Measurements from ENCODE around the gene CCDC60.

The CCDC60 gene

DNA sequence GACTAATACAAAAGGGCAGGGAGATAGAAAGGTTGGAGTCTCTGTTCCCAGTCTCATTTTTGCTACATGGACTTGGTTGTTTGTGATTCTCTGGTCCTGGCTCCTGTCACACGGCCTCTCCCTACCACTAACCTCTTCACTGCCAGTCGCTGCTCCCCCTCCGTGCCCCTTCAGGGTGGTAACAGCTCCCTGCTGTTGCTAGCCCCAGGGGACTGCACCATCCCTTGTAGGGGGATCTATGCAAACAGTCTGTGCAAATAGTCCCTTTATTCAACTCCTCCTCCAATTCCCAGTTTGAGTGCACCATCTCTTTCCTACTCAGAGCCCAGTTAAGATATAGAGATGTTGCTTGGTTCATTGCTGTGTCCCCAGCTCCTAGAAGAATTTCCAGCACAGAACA lies 51.1 kb downstream of the CCDC60 start:
- no peak for DNase-seq (ENCODE audit: low spot score)
- TF ChIP-seq, protein P1, sequence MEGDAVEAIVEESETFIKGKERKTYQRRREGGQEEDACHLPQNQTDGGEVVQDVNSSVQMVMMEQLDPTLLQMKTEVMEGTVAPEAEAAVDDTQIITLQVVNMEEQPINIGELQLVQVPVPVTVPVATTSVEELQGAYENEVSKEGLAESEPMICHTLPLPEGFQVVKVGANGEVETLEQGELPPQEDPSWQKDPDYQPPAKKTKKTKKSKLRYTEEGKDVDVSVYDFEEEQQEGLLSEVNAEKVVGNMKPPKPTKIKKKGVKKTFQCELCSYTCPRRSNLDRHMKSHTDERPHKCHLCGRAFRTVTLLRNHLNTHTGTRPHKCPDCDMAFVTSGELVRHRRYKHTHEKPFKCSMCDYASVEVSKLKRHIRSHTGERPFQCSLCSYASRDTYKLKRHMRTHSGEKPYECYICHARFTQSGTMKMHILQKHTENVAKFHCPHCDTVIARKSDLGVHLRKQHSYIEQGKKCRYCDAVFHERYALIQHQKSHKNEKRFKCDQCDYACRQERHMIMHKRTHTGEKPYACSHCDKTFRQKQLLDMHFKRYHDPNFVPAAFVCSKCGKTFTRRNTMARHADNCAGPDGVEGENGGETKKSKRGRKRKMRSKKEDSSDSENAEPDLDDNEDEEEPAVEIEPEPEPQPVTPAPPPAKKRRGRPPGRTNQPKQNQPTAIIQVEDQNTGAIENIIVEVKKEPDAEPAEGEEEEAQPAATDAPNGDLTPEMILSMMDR (IDR thresholded peaks at IDR 0.05; ENCODE audit: borderline replicate concordance, control extremely low read depth, extremely low read depth, insufficient read depth, missing control alignments) = no peak
- in situ Hi-C loops (cut with MboI; ENCODE audit: low sequenced_read_pairs, unreplicated experiment) = no loop called here

DNA sequence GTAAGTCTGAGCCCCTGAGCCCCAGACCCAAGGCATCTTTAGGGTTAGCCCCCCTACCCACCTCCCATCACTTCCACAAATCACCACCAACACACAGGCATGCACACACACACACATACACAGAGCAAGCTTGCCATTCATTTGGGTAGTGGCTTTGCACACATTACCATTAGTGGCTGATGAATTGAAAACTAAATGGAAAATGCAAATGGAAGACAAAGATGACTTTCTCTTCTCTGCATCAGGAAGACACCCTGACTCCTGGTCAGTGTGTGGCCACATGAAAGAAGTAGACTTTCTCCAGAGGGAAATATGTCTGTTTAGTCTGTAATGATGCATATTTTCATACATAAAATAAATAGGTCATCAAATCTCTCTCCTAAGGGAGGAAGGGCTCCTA lies 55.2 kb downstream of the CCDC60 start:
- TF ChIP-seq, protein P1 (IDR thresholded peaks at IDR 0.05; ENCODE audit: borderline replicate concordance, control extremely low read depth, extremely low read depth, insufficient read depth, missing control alignments) = no peak
- in situ Hi-C loops (cut with MboI; ENCODE audit: low sequenced_read_pairs, unreplicated experiment) = no loop called here
- DNase-seq (ENCODE audit: low spot score) = no peak

DNA sequence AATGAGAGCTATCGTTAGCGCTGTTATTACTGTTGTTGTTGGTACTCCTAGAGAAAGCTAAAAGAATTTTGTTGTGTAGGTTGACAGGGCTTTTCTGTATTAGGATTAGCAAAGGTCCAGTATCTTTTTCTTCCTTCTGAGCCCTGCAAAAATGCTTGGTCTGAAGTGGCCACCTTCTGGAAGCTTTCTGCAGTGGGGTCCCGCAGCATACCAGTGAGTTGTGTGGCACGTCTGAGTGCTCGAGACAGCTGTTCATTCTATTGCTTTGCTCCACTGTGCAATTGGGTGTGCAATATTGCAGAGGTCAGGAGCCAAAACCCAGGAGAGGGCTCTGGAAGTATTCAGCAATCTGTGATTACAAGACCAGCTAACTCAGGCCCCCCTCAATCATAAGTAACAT lies 57.1 kb downstream of the CCDC60 start:
- in situ Hi-C loops (cut with MboI; ENCODE audit: low sequenced_read_pairs, unreplicated experiment) = no loop called here
- DNase-seq (ENCODE audit: low spot score) = no peak
- TF ChIP-seq, protein P1 (IDR thresholded peaks at IDR 0.05; ENCODE audit: borderline replicate concordance, control extremely low read depth, extremely low read depth, insufficient read depth, missing control alignments) = no peak

DNA sequence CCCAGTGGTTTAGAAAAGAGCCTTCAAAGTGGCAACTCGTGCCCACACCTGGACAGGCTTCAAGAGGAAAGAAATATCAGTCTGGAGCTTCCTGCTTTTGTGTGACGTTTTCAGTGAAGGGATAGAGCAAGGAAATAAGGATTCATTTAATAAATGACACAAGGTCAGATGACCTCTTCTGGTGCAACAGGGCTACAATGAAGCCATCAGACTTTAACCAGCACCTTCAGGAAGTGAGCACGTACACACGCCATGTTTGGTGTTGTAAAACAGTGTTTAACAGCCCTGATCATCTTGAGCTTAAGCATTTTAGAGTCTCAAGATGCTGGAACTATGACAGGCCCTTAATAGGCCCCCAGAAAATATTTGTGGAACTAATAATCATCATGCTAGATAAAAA lies 59.1 kb downstream of the CCDC60 start:
- DNase-seq (ENCODE audit: low spot score) = no peak
- in situ Hi-C loops (cut with MboI; ENCODE audit: low sequenced_read_pairs, unreplicated experiment) = no loop called here

DNA sequence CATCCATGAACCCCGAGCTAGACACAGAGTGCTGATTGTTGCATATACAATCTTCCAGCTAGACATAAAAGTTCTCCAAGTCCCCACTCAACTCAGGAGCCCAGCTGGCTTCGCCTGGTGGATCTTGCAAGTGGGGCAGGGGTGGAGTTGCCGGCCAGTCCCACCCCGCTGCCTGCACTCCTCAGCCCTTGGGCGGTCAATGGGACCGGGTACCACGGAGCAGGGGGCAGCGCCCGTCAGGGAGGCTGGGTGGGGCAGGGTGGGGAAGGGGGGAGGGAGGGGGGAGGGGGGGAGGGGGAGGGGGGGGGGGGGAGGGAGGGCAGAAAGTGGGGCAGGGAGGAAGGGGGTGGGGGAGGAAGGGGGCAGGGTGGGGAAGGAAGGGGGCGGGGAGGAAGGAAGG lies 63.0 kb downstream of the CCDC60 start:
- TF ChIP-seq, protein P1 (IDR thresholded peaks at IDR 0.05; ENCODE audit: borderline replicate concordance, control extremely low read depth, extremely low read depth, insufficient read depth, missing control alignments) = no peak
- in situ Hi-C loops (cut with MboI; ENCODE audit: low sequenced_read_pairs, unreplicated experiment) = no loop called here
- DNase-seq (ENCODE audit: low spot score) = no peak

More for the DNA sequence above, 59.1 kb downstream of the CCDC60 start:
- TF ChIP-seq, protein P1 (IDR thresholded peaks at IDR 0.05; ENCODE audit: borderline replicate concordance, control extremely low read depth, extremely low read depth, insufficient read depth, missing control alignments) = no peak

DNA sequence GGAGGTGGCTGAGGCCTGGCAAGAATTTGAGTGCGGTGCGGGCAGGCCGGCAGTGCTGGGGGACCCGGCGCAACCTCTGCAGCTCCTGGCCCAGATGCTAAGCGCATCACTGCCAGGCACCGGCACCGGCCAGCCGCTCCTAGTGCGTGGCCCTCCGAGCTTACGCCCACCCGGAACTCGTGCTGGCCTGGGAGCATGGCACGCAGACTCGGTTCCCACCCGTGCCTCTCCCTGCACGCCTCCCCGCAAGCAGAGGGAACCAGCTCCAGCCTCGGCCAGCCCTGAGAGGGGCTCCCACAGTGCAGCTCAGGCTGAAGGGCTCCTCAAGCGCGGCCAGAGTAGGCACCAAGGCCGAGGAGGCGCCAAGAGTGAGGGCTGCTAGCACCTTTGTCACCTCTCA lies 63.7 kb downstream of the CCDC60 start:
- in situ Hi-C loops (cut with MboI; ENCODE audit: low sequenced_read_pairs, unreplicated experiment) = no loop called here
- TF ChIP-seq, protein P1 (IDR thresholded peaks at IDR 0.05; ENCODE audit: borderline replicate concordance, control extremely low read depth, extremely low read depth, insufficient read depth, missing control alignments) = no peak
- DNase-seq (ENCODE audit: low spot score) = no peak

DNA sequence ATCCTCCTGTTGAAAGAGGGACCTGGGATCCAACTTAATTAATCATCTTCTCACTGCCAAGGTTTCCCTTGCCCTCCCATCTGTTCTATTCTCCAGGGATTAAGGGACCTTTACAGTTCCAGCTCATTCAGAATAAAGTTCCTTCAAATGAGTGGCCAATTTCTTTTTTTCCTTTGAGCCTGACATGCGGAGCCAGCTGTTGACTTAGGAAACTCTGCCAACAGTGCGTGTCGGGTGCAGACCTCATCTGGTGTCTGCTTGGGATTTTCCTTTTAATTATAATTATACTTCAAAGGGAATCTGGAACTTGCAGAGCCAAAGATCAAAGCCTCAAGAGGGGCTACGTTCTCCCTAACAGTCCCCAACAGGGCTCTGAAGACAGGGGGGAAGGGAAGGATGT lies 64.8 kb downstream of the CCDC60 start:
- TF ChIP-seq, protein P1 (IDR thresholded peaks at IDR 0.05; ENCODE audit: borderline replicate concordance, control extremely low read depth, extremely low read depth, insufficient read depth, missing control alignments) = no peak
- no peak for DNase-seq (ENCODE audit: low spot score)
- in situ Hi-C loops (cut with MboI; ENCODE audit: low sequenced_read_pairs, unreplicated experiment) = no loop called here
